ENCODE data around the gene PKN1.
"Not testable (repeated sequence)": the region's sequence is repeated elsewhere in the genome, so short reads cannot be mapped to it uniquely, and the experiment has no call there.

Gene PKN1

GRCh38 chr19:14394167-14394566, 38.9 kb upstream of the PKN1 start:
- no peak for TF ChIP-seq ZFX (IDR thresholded peaks at IDR 0.05)

GRCh38 chr19:14395262-14395661, 37.8 kb upstream of the PKN1 start:
- H3K27ac ChIP-seq = no peak overlapping the region
- TF ChIP-seq ZFX (IDR thresholded peaks at IDR 0.05) = no peak
- no peak for TF ChIP-seq CTCF (conservative IDR thresholded peaks at IDR 0.05)

More at GRCh38 chr19:14394167-14394566, 38.9 kb upstream of the PKN1 start:
- no peak overlapping the region for H3K27ac ChIP-seq

GRCh38 chr19:14395710-14396336, 37.3 kb upstream of the PKN1 start:
- no peak overlapping the region for H3K27ac ChIP-seq
- no peak for TF ChIP-seq CTCF (conservative IDR thresholded peaks at IDR 0.05)
- TF ChIP-seq ZFX (IDR thresholded peaks at IDR 0.05) = no peak

- H3K27ac ChIP-seq = not testable (repeated sequence)
Measured at GRCh38 chr19:14396730-14397129, 36.4 kb upstream of the PKN1 start.

GRCh38 chr19:14397168-14397567, 35.9 kb upstream of the PKN1 start:
- not testable (repeated sequence) for H3K27ac ChIP-seq

- no peak overlapping the region for H3K27ac ChIP-seq
- TF ChIP-seq ZFX (IDR thresholded peaks at IDR 0.05) = no peak
- TF ChIP-seq CTCF (conservative IDR thresholded peaks at IDR 0.05) = no peak
Measured at GRCh38 chr19:14400951-14401431, 32.1 kb upstream of the PKN1 start.

- no peak overlapping the region for H3K27ac ChIP-seq
- no peak for TF ChIP-seq ZFX (IDR thresholded peaks at IDR 0.05)
- TF ChIP-seq CTCF (conservative IDR thresholded peaks at IDR 0.05) = no peak
Measured at GRCh38 chr19:14401468-14402195, 31.5 kb upstream of the PKN1 start.

GRCh38 chr19:14402332-14403144, 30.6 kb upstream of the PKN1 start:
- no peak overlapping the region for H3K27ac ChIP-seq
- TF ChIP-seq CTCF (conservative IDR thresholded peaks at IDR 0.05) = no peak
- TF ChIP-seq ZFX (IDR thresholded peaks at IDR 0.05) = no peak

- H3K27ac ChIP-seq = not testable (repeated sequence)
Measured at GRCh38 chr19:14403145-14403930, 29.8 kb upstream of the PKN1 start.

Measured in C4-2B (cell line).